ENCODE results near the gene LCE2B. TPM values are rescaled to one million over a fixed set of nuclear protein-coding genes. Genes with fewer than 3 reads are reported as not detected.

The LCE2B gene
- total RNA-seq, 2 experiments from 2014 or later = not detected

Other genes with a start within 250 kb of the LCE2B start
- not detected for gene LCE5A, start 175.3 kb upstream of the LCE2B start, total RNA-seq
- not detected for gene CRCT1, start 171.6 kb upstream of the LCE2B start, total RNA-seq
- not detected for gene LCE3E, start 119.3 kb upstream of the LCE2B start, total RNA-seq
- gene LCE3D, start 105.6 kb upstream of the LCE2B start, total RNA-seq = not detected
- not detected for gene LCE3C, start 85.9 kb upstream of the LCE2B start, total RNA-seq
- gene LCE3B, start 72.3 kb upstream of the LCE2B start, total RNA-seq = not detected
- gene LCE3A, start 63.0 kb upstream of the LCE2B start, total RNA-seq = not detected
- not detected for gene LCE2D, start 22.7 kb upstream of the LCE2B start, total RNA-seq
- not detected for gene LCE2C, start 10.8 kb upstream of the LCE2B start, total RNA-seq
- not detected for gene LCE2A, start 12.2 kb downstream of the LCE2B start, total RNA-seq
- gene LCE4A, start 22.0 kb downstream of the LCE2B start, total RNA-seq = not detected
- not detected for gene KPRP, start 71.9 kb downstream of the LCE2B start, total RNA-seq
- not detected for gene LCE1F, start 89.0 kb downstream of the LCE2B start, total RNA-seq
- not detected for gene LCE1E, start 100.1 kb downstream of the LCE2B start, total RNA-seq
- gene LCE1D, start 110.6 kb downstream of the LCE2B start, total RNA-seq = not detected
- gene LCE1C, start 120.5 kb downstream of the LCE2B start, total RNA-seq = not detected
- not detected for gene LCE1B, start 125.8 kb downstream of the LCE2B start, total RNA-seq
- not detected for gene LCE1A, start 141.3 kb downstream of the LCE2B start, total RNA-seq
- gene LCE6A, start 156.7 kb downstream of the LCE2B start, total RNA-seq = not detected
- gene LCE7A, start 173.9 kb downstream of the LCE2B start, total RNA-seq = not detected
- gene SMCP, start 192.2 kb downstream of the LCE2B start, total RNA-seq = not detected
- gene IVL, start 222.4 kb downstream of the LCE2B start, total RNA-seq = not detected